Activated T-cell treated with anti-CD3 and anti-CD28 coated beads, Interleukin-2, amount 50 U/mL, for 48 hours (primary cell): ENCODE data around the gene OR6S1.
"Not testable (repeated sequence)": the region's sequence is repeated elsewhere in the genome, so short reads cannot be mapped to it uniquely, and the experiment has no call there.

ENCODE experiments used
- DNase-seq, 2 experiments: peaks; one replicate each; pipeline ENCODE4 v3.0.0-alpha.2; 2020

Gene OR6S1

GRCh38 chr14:20608383-20609110 lies 32.9 kb downstream of the OR6S1 start:
- no peak for DNase-seq

GRCh38 chr14:20607617-20608016 lies 33.9 kb downstream of the OR6S1 start:
- no peak for DNase-seq

GRCh38 chr14:20606902-20607242 lies 34.6 kb downstream of the OR6S1 start:
- no peak for DNase-seq

GRCh38 chr14:20606190-20606901 lies 35.1 kb downstream of the OR6S1 start:
- no peak for DNase-seq

GRCh38 chr14:20603813-20604690 lies 37.4 kb downstream of the OR6S1 start:
- no peak for DNase-seq

- no peak for DNase-seq
Measured at GRCh38 chr14:20602583-20602982, 38.9 kb downstream of the OR6S1 start.

- no peak for DNase-seq
Measured at GRCh38 chr14:20601522-20601921, 40.0 kb downstream of the OR6S1 start.

- DNase-seq = no peak
Measured at GRCh38 chr14:20597108-20597507, 44.4 kb downstream of the OR6S1 start.

- not testable (repeated sequence) for DNase-seq
Measured at GRCh38 chr14:20595726-20596125, 45.8 kb downstream of the OR6S1 start.

GRCh38 chr14:20592574-20592973 lies 48.9 kb downstream of the OR6S1 start:
- DNase-seq = no peak

GRCh38 chr14:20591235-20591634 lies 50.3 kb downstream of the OR6S1 start, which contains the start of gene RNASE12:
Gene RNASE12, minus strand, starts transcription at chr14:20591376. Its CDS starts 653 bp downstream, at chr14:20590723.
- DNase-seq = no peak
